GM18499 (cell line): ENCODE results near the gene OR5P2.
A peak's percentile ranks its signal among the peaks of the same experiment; 100 is the strongest.
"Not testable (repeated sequence)": the region's sequence is repeated elsewhere in the genome, so short reads cannot be mapped to it uniquely, and the experiment has no call there.

ENCODE experiments used
- ATAC-seq: cut with Tn5 transposase; IDR thresholded peaks from one replicate; pipeline ENCODE4 v1.9.1; 2021; ENCODE audit warnings: moderate number of reproducible peaks; ENCODE audit not compliant: insufficient read depth, unreplicated experiment

The OR5P2 gene

GRCh38 chr11:7796842-7797241, at the start of gene OR5P2:
Gene OR5P2 (minus strand): TSS chr11:7796942. CDS start chr11:7796942, 0 bp downstream.
- ATAC-seq: no peak

- ATAC-seq: no peak
These were observed 49.3 kb upstream of the OR5P2 start for GRCh38 chr11:7846003-7846402.

- no peak for ATAC-seq
These were observed 48.2 kb upstream of the OR5P2 start for GRCh38 chr11:7844986-7845385.

GRCh38 chr11:7844521-7844920, 47.8 kb upstream of the OR5P2 start:
- ATAC-seq: no peak

GRCh38 chr11:7840578-7840977, 43.8 kb upstream of the OR5P2 start:
- ATAC-seq: no peak

- ATAC-seq: no peak
These were observed 36.8 kb upstream of the OR5P2 start for GRCh38 chr11:7833527-7833926.

- no peak for ATAC-seq
These were observed 34.0 kb upstream of the OR5P2 start, which contains the start of gene OR5P3 for GRCh38 chr11:7830740-7831139. Gene OR5P3 (minus strand): TSS chr11:7830840.

GRCh38 chr11:7826324-7826723, 29.6 kb upstream of the OR5P2 start:
- no peak for ATAC-seq

- ATAC-seq: not testable (repeated sequence)
These were observed 23.7 kb upstream of the OR5P2 start for GRCh38 chr11:7820417-7820816.

- not testable (repeated sequence) for ATAC-seq
These were observed 18.2 kb upstream of the OR5P2 start for GRCh38 chr11:7814897-7815296.

- ATAC-seq: not testable (repeated sequence)
These were observed 13.6 kb upstream of the OR5P2 start for GRCh38 chr11:7810301-7810700.

GRCh38 chr11:7793233-7793632, 3.5 kb downstream of the OR5P2 start:
- no peak for ATAC-seq

GRCh38 chr11:7787239-7787638, 9.5 kb downstream of the OR5P2 start:
- ATAC-seq: peak; percentile 99

GRCh38 chr11:7775689-7776088, 21.1 kb downstream of the OR5P2 start:
- no peak for ATAC-seq

GRCh38 chr11:7764301-7764700, 32.4 kb downstream of the OR5P2 start:
- not testable (repeated sequence) for ATAC-seq

GRCh38 chr11:7759010-7759409, 37.7 kb downstream of the OR5P2 start:
- ATAC-seq: peak; percentile 78

- no peak for ATAC-seq
These were observed 47.3 kb downstream of the OR5P2 start for GRCh38 chr11:7749456-7749855.
